Fibroblast of lung (primary cell): ENCODE measurements around the gene MT1B.

Source experiments
- EZH2 ChIP-seq: IDR thresholded peaks from 2 replicates; pipeline ENCODE4 v1.5.1; 2012; ENCODE audit warnings: low read length, control low read depth, mild to moderate bottlenecking; ENCODE audit errors: missing control alignments
- TF ChIP-seq, protein P1 (sequence below), 2 donors: IDR thresholded peaks in 1 of 2; conservative IDR thresholded peaks in 1 of 2; 1 replicate in 1 of 2; 2 replicates in 1 of 2; pipeline ENCODE4 v1.5.1; 2011 to 2012; ENCODE audit warnings: low read length in 2 of 2, control low read depth in 1 of 2, inconsistent platforms in 1 of 2, low read depth in 1 of 2, mild to moderate bottlenecking in 1 of 2

DNA sequence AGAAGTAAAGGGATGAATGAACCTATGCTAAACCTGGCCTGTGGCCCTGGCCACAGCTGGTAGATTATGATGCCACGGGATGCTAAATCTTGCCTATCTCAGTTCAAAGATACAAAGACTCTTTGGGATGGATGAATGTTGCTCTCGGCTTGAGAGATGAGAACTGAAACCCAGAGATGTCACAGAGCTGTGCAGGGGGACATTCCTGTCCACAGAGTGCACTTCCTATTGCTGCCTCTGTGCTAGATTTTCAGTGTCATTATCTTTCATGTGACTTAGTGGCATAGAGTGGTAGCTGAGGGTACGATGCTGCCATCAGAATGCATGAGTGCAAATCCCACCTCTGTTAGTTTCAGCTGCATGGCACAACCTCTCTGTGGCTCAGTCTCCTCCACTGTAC is 21.6 kb upstream of the MT1B start:
- TF ChIP-seq, protein P1, sequence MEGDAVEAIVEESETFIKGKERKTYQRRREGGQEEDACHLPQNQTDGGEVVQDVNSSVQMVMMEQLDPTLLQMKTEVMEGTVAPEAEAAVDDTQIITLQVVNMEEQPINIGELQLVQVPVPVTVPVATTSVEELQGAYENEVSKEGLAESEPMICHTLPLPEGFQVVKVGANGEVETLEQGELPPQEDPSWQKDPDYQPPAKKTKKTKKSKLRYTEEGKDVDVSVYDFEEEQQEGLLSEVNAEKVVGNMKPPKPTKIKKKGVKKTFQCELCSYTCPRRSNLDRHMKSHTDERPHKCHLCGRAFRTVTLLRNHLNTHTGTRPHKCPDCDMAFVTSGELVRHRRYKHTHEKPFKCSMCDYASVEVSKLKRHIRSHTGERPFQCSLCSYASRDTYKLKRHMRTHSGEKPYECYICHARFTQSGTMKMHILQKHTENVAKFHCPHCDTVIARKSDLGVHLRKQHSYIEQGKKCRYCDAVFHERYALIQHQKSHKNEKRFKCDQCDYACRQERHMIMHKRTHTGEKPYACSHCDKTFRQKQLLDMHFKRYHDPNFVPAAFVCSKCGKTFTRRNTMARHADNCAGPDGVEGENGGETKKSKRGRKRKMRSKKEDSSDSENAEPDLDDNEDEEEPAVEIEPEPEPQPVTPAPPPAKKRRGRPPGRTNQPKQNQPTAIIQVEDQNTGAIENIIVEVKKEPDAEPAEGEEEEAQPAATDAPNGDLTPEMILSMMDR (conservative IDR thresholded peaks at IDR 0.05 in 1 of 2, IDR thresholded peaks at IDR 0.05 in 1 of 2; ENCODE audit: low read depth in 1 of 2, low read length in 2 of 2), result no peak
- no peak for TF ChIP-seq EZH2
